HG03045 (cell line): ENCODE measurements around the gene ACSL3.
A peak's percentile ranks its signal among the peaks of the same experiment; 100 is the strongest.

ENCODE experiments used
- ATAC-seq: cut with Tn5 transposase; IDR thresholded peaks from one replicate; pipeline ENCODE4 v1.9.1; 2021; ENCODE audit warnings: mild to moderate bottlenecking, moderate library complexity; ENCODE audit not compliant: unreplicated experiment

Gene ACSL3

DNA sequence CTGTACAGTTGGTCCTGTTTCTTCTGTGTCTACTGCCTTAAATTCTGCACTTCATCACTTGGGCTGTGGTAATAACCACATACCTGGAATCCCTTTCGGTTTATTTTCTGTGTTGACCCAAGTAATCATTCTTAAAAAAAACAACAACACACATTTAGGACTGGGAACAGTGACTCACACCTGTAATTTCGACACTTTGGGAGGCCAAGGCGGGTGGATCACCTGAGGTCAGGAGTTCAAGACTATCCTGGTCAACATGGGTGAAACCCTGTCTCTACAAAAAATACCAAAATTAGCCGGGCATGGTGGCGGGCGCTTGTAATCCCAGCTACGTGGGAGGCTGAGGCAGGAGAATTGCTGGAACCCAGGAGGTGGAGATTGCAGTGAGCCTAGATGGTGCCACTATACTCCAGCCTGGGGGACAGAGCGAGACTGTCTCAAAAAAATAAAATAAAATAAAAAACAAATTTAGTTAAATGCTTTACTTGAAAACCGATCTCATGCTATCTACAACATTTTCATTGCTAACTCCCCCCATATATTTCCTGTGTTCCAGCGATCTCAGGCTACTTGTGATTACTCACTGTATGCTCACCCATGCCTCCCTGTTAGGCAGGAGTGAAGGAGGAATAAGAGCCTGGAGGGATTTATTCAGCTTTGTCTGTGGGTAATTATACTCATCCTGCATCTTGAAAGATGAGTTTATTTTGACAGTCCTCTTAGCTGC is 18.2 kb downstream of the ACSL3 start:
- ATAC-seq = no peak

DNA sequence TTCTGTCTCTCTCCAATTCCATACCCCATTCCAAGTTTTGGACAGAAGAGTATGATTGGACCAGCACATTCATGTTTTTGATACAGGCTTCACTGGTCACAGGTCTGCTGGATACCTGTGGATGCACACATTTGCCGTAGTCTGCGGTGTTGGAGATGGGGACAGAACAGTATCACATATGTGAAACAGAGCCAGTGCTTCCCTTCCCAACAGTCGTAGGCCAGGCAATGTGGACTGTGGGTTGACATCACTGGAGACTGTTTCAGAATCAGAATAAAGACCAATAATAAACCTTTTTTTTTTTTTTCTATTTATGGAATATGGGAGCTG is 18.7 kb downstream of the ACSL3 start:
- ATAC-seq = no peak

DNA sequence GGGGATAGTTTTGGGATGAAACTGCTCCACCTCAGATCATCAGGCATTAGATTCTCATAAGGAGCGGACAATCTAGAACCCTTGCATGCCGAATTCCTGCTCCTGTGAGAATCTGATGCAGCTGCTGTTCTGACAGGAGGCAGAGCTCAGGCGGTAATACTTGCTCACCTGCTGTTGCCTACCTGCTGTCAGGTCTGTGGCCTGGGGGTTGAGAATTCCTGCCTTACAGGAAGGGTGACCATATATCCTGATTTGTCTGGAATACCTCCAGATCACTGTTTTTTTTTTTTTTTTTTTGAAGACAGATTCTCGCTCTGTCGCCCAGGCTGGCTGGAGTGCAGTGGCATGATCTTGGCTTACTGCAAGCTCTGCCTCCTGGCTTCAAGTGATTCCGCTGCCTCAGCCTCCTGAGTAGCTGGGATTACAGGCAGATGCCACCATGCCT is 21.7 kb downstream of the ACSL3 start:
- ATAC-seq = no peak

DNA sequence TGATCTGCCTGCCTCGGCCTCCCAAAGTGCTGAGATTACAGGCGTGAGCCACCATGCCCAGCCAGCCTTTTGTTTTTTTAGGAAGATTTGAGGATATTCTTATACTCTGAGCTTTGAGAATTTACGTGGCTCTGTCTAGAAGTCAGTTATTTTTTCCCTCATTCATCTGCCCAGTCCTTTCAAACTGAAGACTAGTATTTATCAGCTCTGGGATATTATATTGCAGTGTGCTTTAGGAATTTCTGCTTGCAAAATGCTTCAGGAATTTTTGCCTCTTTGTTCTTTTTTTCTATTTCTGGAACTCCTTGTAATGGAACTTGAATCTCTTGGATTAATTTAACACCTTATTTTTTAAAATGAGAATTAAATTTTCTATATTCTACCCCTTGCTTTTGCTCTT is 22.6 kb downstream of the ACSL3 start:
- no peak for ATAC-seq

DNA sequence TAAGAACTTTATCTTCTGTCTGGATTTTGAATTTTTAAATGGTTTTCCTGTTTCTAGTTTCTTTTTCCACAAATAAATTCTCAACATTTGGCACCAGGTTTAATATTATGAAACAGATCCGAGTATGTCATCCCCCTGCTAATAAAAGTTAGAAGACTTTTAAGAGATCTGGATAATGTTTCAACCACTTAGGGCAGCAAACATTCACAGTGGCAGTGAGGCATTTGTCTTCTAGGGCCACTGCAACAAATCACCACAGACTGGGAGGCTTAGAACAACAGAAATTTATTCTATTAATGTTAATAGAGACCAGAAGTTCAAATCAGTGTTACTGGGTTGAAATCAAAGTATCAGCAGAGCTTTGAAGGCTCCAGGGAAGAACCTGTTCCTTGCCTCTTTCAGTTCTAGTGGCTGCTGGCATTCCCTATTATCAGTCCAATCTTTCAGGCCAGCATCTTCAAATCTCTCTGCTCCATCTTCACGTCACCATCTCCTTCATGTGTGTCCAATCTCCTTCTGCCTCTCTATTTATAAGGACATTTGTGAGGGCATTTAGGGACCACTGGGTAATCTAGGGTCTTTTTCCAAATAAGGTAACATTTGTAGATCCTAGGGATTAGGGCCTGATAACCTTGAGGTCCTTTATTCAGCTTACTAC is 23.4 kb downstream of the ACSL3 start:
- no peak for ATAC-seq

DNA sequence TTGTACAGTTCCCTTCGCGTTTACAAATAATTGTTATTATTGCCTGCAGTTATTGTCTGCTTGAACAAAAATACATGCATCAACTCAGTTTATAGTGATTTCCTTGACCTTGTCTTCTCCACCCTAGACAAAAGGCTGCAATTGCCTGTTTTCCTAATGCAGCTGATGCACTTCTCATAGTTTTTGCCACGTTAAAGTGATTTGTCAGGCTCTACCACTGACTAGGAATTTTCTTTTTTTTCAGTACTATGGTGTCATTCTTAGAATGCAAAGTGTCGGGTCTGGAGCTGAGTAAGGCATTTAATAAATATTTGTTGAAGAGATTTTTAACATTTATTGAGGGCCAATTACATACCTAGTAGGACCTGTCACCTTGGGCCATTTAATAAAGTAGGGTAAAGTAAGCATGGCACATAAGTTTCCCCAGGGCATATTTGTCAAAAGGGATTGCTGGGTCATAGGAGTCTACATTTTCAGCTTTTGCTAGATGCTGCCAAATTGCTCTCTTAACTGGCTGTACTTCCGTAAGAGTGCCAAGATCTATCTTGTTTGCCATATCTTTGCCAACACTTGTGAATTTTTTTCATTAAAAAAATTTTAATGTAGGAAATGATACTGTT is 24.1 kb downstream of the ACSL3 start:
- ATAC-seq = no peak

DNA sequence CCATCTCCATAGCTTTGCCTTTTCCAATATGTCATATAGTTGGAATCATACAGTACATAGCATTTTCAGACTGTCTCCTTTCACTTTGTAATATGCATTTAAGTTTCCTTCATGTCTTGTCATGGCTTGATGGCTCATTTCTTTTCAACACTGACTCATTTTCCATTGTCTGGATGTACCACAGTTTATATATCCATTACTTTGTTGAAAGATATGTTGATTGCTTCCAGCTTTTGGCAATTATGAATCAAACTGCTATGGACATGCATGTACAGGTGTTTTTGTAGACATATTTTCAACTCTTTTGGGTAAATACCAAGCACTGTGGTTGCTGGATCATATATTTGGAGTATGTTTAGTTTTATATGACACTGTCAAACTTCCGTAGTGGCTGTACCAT is 26.3 kb downstream of the ACSL3 start:
- no peak for ATAC-seq

DNA sequence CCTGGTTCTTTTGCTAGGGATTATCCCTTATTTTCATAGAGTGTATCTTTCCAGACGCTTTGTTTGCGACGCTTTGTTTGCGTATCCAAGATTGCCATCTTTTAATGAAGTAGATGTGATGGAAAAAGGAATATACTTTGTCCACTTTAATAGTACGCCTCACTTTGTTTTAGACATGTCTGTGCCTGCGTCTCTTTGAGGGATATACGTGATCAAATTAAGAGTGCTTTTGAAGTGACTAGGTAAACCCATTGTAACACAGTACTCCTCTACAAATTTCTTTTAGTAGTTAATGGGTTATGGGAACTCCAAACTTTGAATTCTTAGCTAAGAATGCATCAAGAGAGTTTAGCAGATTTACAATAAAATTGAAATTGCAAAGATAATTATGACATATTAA is 27.9 kb downstream of the ACSL3 start:
- no peak for ATAC-seq

DNA sequence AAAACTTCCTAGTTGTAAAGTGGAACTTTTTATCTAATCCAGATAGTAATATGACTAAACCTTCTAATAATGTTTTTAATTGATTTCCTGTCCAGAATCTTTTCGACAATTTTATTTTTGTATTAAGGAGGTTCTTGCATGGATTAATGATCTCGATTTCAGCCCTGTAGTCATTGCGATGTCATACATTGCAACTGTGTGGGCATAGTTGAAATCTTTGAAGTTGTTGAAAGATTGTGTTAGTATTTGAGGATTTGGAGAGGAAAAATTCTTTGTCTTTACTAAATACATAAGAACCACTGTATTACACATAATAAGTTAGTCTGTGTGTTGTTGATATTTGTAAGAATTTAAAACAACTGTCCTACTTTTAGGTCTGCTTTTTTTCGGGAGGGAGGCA is 31.1 kb downstream of the ACSL3 start:
- ATAC-seq = no peak

DNA sequence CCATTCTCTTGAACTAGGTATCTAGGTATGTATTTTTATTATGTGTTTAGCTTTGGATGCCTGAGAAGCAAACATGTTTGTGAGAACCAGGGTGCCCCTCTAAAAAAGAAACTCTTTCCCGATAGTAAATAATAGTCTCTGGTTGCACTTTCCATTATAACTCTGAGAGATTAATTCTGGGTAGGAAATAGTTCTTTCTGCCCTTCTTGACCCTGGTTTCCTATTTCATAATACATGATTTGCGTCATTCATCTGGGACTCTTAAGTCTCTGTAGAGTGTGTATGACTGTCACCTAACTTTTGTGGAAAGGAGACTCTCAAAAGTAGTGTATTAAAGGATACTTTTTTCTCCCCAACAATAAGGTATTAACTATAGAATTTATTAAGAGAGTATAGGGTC is 31.5 kb downstream of the ACSL3 start:
- no peak for ATAC-seq

DNA sequence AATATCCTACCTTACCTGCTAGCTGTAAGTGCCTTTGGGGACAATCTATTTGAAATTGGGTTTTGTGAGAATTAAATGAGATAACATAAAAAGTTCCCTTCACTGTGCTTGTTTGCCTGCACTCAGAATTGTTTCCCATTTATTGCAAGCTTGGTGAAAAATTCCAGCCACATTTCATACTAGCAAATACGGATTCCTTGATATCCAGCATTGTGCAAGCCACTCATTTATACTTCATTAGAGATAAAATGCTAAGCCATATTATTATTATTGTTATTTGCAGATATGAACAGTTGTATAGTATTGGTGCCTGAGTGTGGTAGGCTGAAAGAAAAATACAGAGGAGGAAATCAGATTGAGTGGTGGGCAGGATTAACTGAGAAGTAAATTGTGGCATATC is 31.9 kb downstream of the ACSL3 start:
- ATAC-seq = no peak

DNA sequence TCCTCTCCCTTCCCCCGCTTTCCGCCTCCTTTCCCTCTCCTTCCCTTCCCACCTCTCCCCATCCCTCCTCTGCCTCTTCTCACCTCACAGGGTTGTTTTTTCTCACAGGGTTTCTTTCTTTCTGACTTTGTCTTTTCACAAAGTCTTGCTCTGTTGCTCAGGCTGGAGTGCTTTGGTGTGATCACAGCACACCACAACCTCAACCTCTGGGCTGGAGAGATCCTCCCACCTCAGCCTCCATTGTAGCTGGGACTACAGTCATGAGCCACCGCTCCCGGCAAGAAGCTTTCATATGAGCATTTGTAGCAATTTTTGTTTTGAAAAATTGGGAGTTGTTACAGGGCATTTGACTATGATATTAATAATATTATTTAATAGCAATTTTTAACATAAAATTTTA is 32.9 kb downstream of the ACSL3 start:
- no peak for ATAC-seq

DNA sequence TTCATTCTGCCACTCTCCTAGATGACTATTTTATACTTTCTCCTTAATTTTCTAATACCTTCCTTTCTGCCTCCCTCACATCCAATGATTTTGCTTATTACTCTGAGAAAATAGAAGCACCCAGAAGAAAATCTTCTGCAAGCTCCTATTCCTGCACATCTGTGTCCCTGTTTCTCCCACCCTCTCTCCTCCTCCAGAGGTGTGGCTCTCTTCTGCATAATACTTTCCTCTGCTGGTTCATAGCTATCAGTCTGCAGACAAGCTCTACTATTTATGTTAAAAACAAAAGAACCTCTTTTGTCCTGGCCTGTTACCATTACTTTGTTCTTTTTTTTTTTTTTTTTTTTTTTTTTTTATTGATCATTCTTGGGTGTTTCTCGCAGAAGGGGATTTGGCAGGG is 34.3 kb downstream of the ACSL3 start:
- ATAC-seq = no peak

DNA sequence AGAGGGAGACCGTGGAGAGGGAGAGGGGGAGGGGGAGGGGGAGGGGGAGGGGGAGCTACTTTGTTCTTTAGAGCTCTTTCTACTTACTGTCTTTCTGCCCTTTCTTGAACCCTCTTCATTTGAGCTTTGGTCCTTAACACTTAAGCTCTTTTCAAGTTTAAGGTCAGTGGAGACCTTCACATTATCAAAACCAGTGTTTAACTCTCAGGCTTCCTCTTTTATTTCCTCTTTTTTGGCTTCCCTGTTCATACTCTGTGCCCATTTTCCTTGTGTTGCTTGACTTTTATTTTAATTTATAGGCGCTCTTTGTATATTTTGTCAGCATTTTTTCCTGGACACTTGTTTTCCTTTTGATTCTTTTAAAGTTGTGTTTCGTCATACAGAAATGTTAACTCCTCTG is 37.1 kb downstream of the ACSL3 start:
- no peak for ATAC-seq

DNA sequence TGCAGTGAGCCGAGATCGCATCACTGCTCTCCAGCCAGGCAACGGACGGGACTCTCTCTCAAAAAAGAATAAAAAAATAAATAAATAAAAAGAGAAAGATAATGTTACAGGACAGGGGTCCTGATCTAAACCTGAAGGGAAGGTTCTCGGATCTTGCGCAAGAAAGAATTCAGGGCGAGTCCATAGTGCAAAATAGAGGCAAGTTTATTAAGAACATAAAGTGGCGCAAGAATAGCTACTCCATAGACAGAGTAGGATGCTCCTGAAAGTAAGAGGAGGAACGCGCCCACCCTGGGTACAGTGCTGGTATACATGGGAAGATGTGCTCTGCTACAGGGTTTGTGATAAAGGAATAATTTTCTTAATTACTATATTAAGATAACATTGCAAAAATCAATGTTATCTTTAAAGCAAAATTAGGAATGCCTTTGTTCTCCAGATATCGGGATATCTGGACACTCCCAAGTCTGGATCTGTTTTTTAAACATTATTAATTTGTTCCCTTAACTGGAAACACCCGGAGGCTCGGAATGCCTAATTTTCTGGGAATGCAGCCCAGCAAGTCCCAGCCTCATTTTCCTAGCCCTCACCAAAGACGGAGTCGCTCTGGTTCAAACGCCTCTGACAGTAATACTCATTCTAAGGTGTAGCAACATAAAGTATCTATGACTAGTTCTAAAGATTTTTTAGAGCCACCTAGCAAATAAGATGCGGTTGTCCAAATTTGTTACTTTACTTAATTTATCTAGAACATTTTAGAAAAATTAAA is 38.8 kb downstream of the ACSL3 start:
- ATAC-seq = no peak

DNA sequence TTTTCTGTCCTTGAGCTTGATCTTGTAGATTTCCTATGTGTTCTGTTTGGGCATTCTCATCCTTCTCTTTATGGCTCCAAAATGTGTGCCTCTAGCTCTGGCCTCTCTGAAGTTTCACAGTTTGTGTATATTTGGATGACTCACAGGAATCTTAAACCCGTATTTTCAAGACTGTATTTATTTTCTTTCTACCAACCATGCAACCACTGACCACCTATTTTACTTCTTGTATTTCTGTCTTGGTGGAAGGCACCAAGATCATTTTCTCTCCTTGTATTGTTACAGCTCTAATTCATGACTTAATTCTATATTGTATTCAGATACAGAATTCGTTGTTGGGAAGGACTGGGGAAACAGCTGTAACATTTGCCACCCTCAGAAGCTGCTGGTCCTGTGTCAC is 39.5 kb downstream of the ACSL3 start:
- no peak for ATAC-seq

DNA sequence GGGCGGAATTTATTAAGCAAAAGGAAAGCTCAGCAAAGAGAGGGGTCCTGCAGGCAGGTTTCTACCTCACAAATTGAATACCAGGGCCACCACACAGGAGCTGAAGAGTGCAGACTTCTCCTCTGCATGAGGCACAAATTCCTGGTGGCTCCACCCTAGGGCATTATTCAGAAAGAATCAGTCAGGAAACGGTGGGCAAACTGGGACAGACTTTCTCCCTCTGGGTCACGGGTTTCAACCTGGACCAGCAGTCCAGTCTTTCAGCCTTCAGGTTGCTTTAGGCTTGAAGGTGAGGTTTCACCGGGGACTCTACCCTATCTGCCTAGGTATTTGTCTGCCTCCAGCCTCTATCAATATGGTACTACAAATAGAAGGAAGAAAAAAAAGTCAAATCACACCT is 41.8 kb downstream of the ACSL3 start:
- no peak for ATAC-seq

DNA sequence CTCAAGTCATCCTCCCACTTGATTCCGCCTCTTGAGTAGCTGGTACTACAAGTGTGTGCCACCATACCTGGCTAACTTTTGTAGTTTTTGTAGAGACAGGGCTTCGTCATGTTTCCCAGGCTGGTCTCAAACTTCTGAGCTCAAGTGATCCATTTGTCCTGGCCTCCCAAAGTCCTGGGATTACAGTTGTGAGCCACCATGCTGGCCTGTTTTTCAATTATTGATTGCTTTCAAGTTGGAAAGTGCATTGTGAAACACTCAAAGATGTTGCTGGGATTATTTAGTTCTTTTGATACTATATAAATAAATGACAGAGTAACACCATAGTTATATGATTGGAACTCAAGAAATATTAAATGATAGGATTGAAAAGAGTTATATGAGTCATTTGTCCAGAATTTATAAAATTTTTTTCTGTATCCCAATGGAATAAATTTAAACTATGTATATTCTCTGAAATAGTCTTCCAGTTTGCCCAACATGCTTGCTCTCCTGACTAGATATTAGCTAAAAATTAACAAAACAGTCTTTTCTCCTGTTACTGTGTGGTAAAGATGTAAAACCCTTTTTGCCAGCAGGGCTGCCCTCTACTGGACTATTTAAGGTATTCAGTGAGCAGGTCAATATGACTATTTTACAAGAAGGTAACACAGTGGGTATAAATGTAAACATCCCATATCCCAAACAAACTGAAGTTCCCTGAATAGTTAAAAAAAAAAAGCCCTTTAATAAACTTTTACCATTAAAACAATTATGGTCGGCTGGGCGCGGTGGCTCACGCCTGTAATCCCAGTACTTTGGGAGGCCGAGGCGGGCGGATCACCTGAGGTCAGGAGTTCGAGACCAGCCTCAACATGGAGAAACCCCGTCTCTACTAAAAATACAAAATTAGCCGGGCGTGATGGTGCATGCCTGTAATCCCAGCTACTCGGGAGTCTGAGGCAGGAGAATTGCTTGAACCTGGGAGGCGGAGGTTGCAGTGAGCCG is 42.7 kb downstream of the ACSL3 start:
- peak; percentile 67 for ATAC-seq

DNA sequence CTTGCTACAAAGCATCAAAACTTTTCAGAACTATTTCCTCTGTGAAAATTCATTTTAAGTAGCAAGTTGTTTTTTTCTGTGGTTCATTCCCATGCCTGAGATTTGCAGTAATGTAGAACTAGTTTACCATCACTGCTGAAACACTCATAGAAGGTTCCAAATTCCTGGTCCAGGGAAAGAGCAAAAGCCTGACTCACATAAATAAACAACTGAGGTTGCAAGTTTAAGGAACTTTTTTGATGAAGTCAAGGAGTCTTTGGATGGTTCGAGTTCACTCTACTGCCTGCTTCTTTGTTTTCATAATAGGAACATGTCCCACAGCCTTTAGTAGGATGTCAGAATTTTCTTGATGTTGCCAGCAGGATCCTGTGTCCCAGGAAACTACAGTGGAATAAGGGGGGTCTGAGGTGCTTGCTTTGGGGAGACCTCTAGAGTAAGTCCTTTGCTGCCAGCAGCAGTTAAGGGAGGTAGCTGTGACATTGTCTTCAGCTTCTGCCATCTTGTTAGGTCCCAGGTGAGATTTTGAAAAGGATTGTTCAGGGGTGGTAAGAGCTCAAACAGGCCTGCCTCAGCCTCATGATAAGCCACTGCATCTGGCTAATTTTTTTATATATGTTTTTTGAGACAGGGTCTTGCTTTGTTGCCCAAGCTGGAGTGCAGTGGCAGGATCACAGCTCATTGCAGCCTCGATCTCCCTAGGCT is 43.9 kb downstream of the ACSL3 start:
- no peak for ATAC-seq

DNA sequence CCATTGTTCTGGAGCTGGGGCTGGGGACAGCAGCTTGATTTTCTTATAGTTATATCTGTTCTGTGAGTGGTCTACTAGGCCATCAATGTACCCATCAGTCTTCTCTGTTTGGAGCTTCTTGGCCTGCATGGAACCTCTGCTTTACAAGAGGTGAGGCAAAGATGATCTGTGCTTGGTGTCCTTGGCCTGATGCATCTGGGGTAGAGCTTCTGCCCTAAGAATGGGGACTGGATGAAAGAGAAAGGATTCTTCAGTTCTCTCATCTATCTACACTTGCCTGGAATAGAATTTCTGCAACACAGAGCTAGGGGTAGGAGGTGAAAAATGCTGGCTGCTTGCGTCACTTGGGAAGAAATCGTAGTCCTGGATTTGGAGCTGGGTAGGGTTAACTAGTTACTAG is 46.2 kb downstream of the ACSL3 start:
- ATAC-seq = no peak
